IPS-18c (cell line): ENCODE results near the gene KAT8.
"Not testable (repeated sequence)": the region's sequence is repeated elsewhere in the genome, so short reads cannot be mapped to it uniquely, and the experiment has no call there.

ENCODE experiments used
- H3K4me3 ChIP-seq: 2 replicates; pipeline ENCODE4 v1.7.0; 2013; ENCODE audit warnings: low read depth, mild to moderate bottlenecking, low read length, moderate library complexity; ENCODE audit not compliant: insufficient read depth
- H3K9me3 ChIP-seq: one replicate; pipeline ENCODE4 v1.6.1; 2013; ENCODE audit warnings: mild to moderate bottlenecking, low read length, moderate library complexity; ENCODE audit not compliant: control insufficient read depth, insufficient read depth

The KAT8 gene

GRCh38 chr16:31134625-31135534, 17.4 kb downstream of the KAT8 start:
- peak overlapping the region; percentile 70 for H3K4me3 ChIP-seq
- no peaks in the 10 kb centered on the region for H3K9me3 ChIP-seq

GRCh38 chr16:31135535-31136286, 18.2 kb downstream of the KAT8 start, which contains the start of gene PRSS8:
Gene PRSS8, minus strand, starts transcription at chr16:31135727. Its CDS starts 229 bp downstream, at chr16:31135498.
- H3K4me3 ChIP-seq, result peak within 1 kb of the TSS; percentile 70

GRCh38 chr16:31136287-31136662, 18.8 kb downstream of the KAT8 start:
- Histone ChIP-seq H3K4me3 (peak overlapping the region; percentile 70; the same call in 1 of the 2 replicates), H3K9me3 (no peaks in the 10 kb centered on the region)

More at GRCh38 chr16:31135535-31136286, 18.2 kb downstream of the KAT8 start, which contains the start of gene PRSS8:
- H3K9me3 ChIP-seq, result no peaks in the 10 kb centered on the region

- not testable (repeated sequence) for H3K9me3 ChIP-seq, H3K4me3 ChIP-seq
Measured at GRCh38 chr16:31136822-31137499, 19.5 kb downstream of the KAT8 start.

GRCh38 chr16:31138621-31139578, 21.4 kb downstream of the KAT8 start:
- no peaks in the 10 kb centered on the region for H3K9me3 ChIP-seq
- H3K4me3 ChIP-seq, result no peak overlapping the region

- not testable (repeated sequence) for H3K4me3 ChIP-seq, H3K9me3 ChIP-seq
Measured at GRCh38 chr16:31141071-31141469, 23.6 kb downstream of the KAT8 start.

GRCh38 chr16:31141489-31142108, 24.1 kb downstream of the KAT8 start:
- H3K4me3 ChIP-seq, result peak overlapping the region; percentile 31

GRCh38 chr16:31142109-31143010, 24.9 kb downstream of the KAT8 start:
- H3K4me3 ChIP-seq, result peak overlapping the region; percentile 36; the same call in 1 of the 2 replicates
- H3K9me3 ChIP-seq, result no peaks in the 10 kb centered on the region

More at GRCh38 chr16:31141489-31142108, 24.1 kb downstream of the KAT8 start:
- no peaks in the 10 kb centered on the region for H3K9me3 ChIP-seq

- no peaks in the 10 kb centered on the region for H3K9me3 ChIP-seq
- 0 out of 2 replicates have a peak overlapping the region, but pooled peaks have one; percentile 36 for H3K4me3 ChIP-seq
Measured at GRCh38 chr16:31143011-31143693, 25.7 kb downstream of the KAT8 start.

GRCh38 chr16:31143694-31144148, 26.3 kb downstream of the KAT8 start:
- Histone ChIP-seq H3K9me3 (no peaks in the 10 kb centered on the region), H3K4me3 (no peak overlapping the region)

- H3K9me3 ChIP-seq, H3K4me3 ChIP-seq: not testable (repeated sequence)
Measured at GRCh38 chr16:31144418-31144817, 27.0 kb downstream of the KAT8 start.

- no peaks in the 10 kb centered on the region for H3K9me3 ChIP-seq
- no peak overlapping the region for H3K4me3 ChIP-seq
Measured at GRCh38 chr16:31145398-31145990, 28.0 kb downstream of the KAT8 start.

- no peak overlapping the region for H3K4me3 ChIP-seq
- no peaks in the 10 kb centered on the region for H3K9me3 ChIP-seq
Measured at GRCh38 chr16:31147574-31147973, 30.1 kb downstream of the KAT8 start.

GRCh38 chr16:31148281-31148728, 30.8 kb downstream of the KAT8 start:
- H3K4me3 ChIP-seq, result peak overlapping the region; percentile 17; the same call in 1 of the 2 replicates
- H3K9me3 ChIP-seq, result no peaks in the 10 kb centered on the region
